Suppressor macrophage (primary cell): ENCODE measurements around the gene DAW1.
A peak's percentile ranks its signal among the peaks of the same experiment; 100 is the strongest.

Source experiments
- DNase-seq, 4 experiments: peaks; one replicate each; pipeline ENCODE4 v3.0.0-alpha.2; 2020 to 2022
- total RNA-seq, 17 experiments: gene quantifications; one replicate each; lab custom pipeline; 2026; ENCODE audit warnings: mixed read lengths in 6 of 17, inconsistent platforms in 3 of 17; lab: John Stamatoyannopoulos, UW

The DAW1 gene
- 0 to 2.2 (median 0) reads per million in 17 experiments for total RNA-seq

GRCh38 chr2:227871375-227871791, at the start of gene DAW1:
Gene DAW1 (plus strand): TSS chr2:227871631. CDS start chr2:227871690, 59 bp downstream.
- DNase-seq: peak; percentile 24 to 67 (median 44)

- DNase-seq: no peak
These were observed 48.9 kb upstream of the DAW1 start for GRCh38 chr2:227822416-227823003.

- DNase-seq: no peak
These were observed 47.5 kb upstream of the DAW1 start for GRCh38 chr2:227823922-227824321.

- no peak for DNase-seq
These were observed 46.7 kb upstream of the DAW1 start for GRCh38 chr2:227824711-227825110.

- DNase-seq: no peak
These were observed 45.4 kb upstream of the DAW1 start for GRCh38 chr2:227826019-227826521.

- no peak for DNase-seq
These were observed 44.9 kb upstream of the DAW1 start for GRCh38 chr2:227826563-227826962.

- peak in 3 of 4 experiments; percentile 17 to 50 (median 21) for DNase-seq
These were observed 44.3 kb upstream of the DAW1 start for GRCh38 chr2:227827143-227827542.

GRCh38 chr2:227828477-227828912, 42.9 kb upstream of the DAW1 start:
- no peak for DNase-seq

- DNase-seq: no peak
These were observed 42.1 kb upstream of the DAW1 start for GRCh38 chr2:227829337-227829736.

- no peak for DNase-seq
These were observed 37.0 kb upstream of the DAW1 start for GRCh38 chr2:227834423-227834822.

GRCh38 chr2:227834916-227835650, 36.3 kb upstream of the DAW1 start:
- DNase-seq: peak in 2 of 4 experiments; percentile 23 to 27

- peak in 3 of 4 experiments; percentile 36 to 58 (median 47) for DNase-seq
These were observed 31.9 kb upstream of the DAW1 start for GRCh38 chr2:227839339-227840129.

GRCh38 chr2:227846831-227847230, 24.6 kb upstream of the DAW1 start:
- peak in 1 of 4 experiments; percentile 26 for DNase-seq

GRCh38 chr2:227848146-227848545, 23.3 kb upstream of the DAW1 start:
- no peak for DNase-seq

GRCh38 chr2:227848586-227848985, 22.8 kb upstream of the DAW1 start:
- no peak for DNase-seq

- DNase-seq: no peak
These were observed 21.5 kb upstream of the DAW1 start for GRCh38 chr2:227849906-227850305.

GRCh38 chr2:227853204-227853629, 18.2 kb upstream of the DAW1 start:
- no peak for DNase-seq

- DNase-seq: no peak
These were observed 17.6 kb upstream of the DAW1 start for GRCh38 chr2:227853765-227854271.

- no peak for DNase-seq
These were observed 16.0 kb upstream of the DAW1 start for GRCh38 chr2:227855440-227855839.

- DNase-seq: no peak
These were observed 14.7 kb upstream of the DAW1 start for GRCh38 chr2:227856697-227857096.

GRCh38 chr2:227860221-227860641, 11.2 kb upstream of the DAW1 start:
- no peak for DNase-seq

- no peak for DNase-seq
These were observed 10.4 kb upstream of the DAW1 start for GRCh38 chr2:227861011-227861410.
